Measurements from ENCODE around the gene UST.
A peak's percentile ranks its signal among the peaks of the same experiment; 100 is the strongest.
"Not testable (repeated sequence)": the region's sequence is repeated elsewhere in the genome, so short reads cannot be mapped to it uniquely, and the experiment has no call there.

UST gene

DNA sequence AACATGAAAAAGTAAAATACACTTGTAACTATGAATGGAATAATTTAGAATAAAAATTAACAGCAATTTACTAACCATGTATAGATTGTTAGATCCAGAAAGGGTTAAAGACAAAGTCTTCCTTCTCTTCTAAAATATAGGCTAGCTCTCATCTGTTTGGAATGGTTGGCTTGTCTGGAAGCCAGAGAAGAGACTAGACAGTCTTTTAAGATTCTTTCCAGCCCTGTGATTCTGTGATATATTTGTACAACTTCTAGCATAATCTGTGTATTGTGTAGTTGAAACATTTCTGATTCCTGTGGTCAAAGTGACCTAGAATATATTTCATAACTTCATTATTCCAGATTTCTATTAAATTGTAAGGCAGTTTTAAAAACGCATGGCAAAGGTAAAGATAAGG is 196.6 kb downstream of the UST start:
- DNase-seq (ENCODE audit: low read depth in 1 of 2, low spot score in 1 of 2) = no peak

DNA sequence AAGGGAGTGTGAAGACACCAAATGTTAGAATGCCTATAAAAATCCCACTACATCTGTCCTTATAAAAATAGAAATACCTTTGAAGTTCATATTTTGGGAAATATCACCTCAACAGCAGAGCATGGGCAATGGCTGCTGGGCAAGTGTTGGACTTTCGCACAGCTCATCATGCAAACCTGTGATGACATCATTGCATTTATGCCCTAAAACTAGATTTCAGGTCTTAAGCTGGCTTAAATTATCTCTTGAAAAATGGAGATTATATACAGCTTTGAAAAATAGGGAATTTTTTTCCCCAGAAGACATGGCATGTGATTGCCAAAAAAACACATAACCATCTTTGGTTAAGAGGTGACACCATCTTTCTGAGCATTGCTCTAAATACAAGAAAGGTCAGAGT is 197.8 kb downstream of the UST start:
- DNase-seq (ENCODE audit: low read depth in 1 of 2, low spot score in 1 of 2) = no peak

DNA sequence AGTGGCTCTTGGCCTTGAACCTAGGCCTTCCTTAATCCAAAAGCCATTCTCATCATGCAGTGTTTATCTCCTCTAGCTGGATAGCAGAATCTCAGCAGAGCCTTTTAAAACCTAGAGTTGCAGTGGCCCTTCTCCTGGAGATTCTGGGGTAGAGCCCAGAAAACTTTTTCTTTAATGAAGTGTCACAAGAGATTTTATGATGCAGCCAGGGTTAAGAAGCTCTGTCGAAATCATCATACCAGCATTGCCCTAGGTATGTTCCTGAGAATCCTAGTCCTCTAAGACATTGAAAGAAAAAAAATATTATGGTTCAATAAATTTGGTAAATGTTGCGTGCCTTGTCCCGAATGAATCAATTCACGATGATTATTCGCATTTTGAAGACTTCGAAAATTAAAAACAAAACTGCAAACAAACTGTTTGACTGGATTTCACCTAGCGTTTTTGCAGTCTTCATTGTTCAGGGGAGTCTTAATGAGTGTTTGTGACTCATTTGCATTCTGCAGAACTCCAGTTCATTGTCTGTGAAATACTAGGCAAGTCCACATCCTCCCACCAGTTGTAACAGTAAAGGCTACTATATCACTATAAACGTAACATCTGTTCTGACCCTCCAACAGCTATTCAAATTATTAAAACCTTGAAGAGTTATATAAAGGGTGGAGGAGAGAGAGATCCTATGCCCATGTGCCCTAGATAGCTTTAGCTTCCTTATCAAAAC is 198.6 kb downstream of the UST start:
- no peak for DNase-seq (ENCODE audit: low read depth in 1 of 2, low spot score in 1 of 2)

DNA sequence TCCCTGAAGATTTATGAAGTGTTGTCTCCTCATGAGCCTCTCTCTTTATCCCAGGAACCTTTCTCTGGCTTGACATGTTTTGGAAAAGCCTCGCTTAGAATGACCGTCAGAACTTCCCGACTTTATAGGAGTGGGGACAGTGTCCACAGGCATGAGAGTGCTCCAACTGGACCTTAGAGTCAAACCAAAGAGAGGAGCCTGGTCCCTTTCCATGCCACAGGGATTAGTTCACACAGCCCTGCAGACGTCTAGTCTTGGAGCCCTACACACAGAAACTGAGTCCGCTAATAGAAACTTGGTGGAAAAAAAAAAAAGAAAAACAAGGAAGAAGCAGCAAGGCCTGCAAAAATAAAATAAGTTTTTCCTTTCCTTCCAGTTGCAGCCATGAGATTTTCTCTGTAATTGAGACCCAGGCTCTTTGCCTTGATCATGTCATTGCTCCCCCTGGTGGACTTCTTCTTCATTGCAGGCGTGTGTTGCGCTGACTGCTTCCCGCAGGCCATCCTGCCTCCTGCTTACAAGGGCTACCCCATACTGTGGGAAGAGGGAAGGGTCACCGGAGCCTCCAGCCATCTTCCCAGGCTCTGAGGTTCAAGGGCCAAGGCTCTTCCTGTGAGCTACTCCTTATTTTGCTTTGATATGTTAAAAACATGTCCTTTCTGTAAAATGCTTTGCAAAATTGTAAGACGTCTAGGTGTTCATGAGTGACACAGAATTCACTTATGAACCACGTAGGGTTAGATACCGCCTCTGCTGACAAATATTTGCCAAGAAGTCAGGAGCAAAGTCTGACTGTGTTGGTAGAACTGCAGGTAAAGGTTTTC is 201.0 kb downstream of the UST start:
- peak; percentile 61 to 73 for DNase-seq (ENCODE audit: low read depth in 1 of 2, low spot score in 1 of 2)

DNA sequence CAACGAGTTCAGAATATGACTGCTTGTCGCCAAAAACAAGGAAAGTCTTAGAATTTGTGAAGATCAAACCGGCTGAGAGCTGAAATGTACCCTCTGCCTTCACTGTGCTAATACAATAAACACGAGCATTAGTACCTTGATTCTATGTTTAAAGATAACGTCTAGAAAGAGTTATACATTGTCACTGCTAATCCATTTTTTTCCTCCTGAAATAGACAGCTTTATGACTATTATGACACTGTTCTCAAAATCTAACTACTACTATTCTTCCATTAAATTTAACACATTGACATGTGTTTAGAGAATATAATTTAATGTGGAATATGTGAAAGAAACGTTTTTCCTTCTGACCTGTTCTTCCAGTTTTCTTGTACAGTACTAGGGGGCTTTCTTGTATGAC is 204.8 kb downstream of the UST start:
- DNase-seq (ENCODE audit: low read depth in 1 of 2, low spot score in 1 of 2) = no peak

DNA sequence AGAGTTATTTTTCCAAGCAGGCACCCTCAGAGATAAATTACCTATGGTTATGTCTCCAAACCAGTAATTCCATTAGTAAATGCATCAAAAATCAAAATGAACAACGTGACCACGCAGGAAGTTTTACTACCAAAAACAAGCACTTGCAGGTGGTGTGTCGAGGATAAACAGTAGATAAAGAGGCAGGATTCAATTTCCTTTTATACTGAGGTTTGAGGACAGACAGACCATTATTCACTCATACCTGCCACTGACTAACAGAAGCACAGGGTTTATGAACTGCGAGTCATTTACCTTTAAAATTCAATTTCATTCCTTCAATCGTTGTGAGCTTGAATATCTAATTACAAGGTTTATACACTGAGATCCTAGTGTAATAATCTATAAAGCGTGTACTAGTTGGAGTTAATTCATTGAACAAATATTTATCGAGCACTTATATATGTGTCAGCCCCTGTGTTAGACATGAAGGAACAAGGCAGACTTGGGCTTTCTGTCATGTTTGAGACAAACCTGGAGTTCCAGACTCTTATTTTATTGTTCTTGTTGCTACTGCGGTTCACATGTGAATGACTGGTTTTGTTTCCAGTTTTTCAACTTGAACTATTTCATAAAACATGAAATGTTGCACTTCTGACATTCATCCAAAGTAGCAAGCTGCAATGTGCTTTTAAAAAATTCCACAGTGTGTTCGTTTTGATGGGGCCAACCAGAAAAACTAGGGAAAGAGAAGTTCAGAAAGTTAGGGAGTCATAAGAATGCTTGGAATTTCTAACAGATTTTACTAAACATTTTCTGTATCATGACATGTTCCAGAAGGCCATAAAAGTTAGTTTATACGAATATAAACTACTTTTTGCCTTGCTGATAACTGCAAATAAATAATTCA is 205.6 kb downstream of the UST start:
- DNase-seq (ENCODE audit: low read depth in 1 of 2, low spot score in 1 of 2) = no peak

DNA sequence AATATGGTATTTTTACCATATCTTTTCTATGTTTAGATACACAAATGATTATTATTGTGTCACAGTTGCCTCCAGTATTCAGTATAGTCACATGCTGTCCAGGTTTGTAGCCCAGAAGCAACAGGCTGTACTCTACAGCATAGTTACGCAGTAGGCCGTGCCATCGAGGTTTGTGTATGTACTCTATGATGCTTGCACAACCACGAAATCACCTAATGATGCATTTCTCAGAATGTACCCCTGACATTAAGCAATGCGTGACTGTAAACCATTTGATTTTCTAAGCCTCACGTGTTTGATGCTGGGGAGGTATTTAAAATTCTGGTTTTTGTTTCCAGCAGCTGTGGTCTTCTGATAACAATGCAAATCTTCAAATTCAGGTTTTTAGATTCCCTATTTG is 207.6 kb downstream of the UST start:
- no peak for DNase-seq (ENCODE audit: low read depth in 1 of 2, low spot score in 1 of 2)

DNA sequence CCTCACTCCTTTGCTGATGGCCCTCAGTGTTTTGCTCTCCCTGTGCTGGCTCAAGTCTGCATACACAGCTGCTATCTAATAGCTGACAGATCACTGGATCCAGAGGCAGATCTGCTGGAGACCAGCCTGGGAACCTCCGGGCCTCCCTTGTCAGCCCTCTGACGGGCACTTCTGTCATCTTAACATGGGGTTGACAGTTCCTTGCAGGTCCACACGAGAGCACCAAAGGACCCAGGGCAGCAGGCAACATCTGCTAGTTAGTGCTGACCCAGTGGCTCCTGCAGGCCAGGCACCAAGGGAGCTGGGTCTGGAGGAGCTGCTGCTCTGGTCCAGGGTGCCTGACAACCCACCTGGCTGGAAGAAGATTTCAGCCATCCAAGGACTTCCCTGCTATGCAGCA is 208.1 kb downstream of the UST start:
- DNase-seq (ENCODE audit: low read depth in 1 of 2, low spot score in 1 of 2) = no peak

DNA sequence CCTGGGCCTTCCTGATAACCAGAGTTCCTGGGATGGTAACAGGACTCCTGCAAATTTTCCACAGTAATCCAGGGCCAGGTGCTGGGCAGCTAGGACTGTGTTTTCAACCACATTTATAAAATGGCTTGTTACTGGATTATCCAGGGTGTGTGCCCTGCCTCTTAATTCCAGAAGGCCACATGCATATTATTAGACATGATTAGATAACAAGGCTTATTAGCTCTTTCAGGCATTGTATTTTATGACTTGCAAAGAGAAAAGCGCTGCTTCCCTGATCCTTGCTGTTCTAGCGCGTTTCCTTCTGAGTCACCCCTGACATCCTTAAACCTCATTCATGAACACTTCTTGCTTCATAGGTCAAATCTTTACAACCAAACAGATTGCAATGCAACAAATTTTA is 208.6 kb downstream of the UST start:
- no peak for DNase-seq (ENCODE audit: low read depth in 1 of 2, low spot score in 1 of 2)

DNA sequence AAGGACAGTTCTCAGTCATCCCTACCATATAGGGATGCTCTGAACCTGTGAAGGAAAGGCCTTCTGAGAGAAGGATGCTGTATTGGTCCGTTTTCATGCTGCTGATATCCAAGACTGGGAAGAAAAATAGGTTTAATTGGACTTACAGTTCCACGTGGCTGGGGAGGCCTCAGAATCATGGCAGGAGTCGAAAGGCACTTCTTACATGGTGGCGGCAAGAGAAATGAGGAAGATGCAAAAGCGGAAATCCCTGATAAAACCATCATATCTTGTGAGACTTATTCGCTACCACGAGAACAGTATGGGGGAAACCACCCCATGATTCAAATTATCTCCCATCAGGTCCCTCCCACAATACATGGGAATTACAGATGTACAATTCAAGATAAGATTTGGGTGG is 209.3 kb downstream of the UST start:
- DNase-seq (ENCODE audit: low read depth in 1 of 2, low spot score in 1 of 2) = not testable (repeated sequence)

DNA sequence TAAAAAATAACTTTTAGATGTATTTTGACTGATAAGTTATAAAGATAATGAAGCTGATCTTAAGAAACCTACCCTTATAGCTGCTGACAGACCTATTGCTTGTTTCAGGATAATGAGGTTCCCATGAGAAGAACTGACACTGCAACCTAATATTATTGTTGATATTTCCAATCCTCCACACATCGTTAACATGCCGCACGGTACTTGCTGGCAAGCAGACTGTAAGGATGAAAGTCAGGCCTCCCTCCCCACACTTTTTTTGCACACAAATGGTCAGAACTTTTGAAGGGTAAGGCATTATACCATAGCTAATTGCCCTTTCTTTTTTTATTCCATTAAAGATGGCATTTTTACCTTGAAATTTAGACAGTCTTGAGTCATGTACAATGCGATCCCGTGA is 210.9 kb downstream of the UST start:
- no peak for DNase-seq (ENCODE audit: low read depth in 1 of 2, low spot score in 1 of 2)

DNA sequence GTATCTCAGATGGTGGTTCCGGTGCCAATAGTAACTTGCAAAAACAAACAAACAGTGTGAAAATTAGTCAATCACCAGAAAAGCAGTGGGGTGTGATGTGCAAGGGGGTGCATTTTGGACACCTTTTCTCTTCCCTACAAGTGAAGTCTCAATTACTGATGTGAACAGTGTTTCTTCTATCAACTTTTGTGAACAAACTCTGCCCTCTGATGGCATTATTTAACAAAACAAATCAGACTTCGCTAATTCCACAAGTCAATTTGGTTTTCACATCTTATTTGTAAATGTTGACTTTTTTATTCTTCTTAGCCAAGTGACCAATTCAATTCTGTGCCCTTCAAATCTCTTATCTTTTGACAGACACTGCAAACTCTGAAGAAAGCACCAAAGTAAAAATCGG is 212.2 kb downstream of the UST start:
- no peak for DNase-seq (ENCODE audit: low read depth in 1 of 2, low spot score in 1 of 2)

DNA sequence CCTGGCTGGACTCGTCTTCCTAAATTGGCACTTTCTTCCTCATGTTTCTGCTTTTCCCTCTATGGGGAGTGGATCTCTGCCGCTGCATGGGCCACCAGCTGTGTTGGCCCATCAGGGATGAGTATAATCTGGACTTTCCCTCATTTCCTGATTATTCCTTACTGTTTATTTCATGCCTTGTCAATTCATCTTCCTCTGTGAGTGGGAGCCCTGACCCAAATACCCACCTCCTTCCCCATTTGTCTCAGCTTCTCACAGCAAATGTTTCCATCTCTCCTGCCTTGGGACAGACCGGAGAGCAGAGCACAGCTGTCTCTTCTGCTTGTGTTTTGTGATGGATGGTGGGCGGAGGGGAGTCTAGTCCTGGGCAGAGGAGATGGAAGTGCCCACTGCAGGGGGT is 212.7 kb downstream of the UST start:
- no peak for DNase-seq (ENCODE audit: low read depth in 1 of 2, low spot score in 1 of 2)

DNA sequence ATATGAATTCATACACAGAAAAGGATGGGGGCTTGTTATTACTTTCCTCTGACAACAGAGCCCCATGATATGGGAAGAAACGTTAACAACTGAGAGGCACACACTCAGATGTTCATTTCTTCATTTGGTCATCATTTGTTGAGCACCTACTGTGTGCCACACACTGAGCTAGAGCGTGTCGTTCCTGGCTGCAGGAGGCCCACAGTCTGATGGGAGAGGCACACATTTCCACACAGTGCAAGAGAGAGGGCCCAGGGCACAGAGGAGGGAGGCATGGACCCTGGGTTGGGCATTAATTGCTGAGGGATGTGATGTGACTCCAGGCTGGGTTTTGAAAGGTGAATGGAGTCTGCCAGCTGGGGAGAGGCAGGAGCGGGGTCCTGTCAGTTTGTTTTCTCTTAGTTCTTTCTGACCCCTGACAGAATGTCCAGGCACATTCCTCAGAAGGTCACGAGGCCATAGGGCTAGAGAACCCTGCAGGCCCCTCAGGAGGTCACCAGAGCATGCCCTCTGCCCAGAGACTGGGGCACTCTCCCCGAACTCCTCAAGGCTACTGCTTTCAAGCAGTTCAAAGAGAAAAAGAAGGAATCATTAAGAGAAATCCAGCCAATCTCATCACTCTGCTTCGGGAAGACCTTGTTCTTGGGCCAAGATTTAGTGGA is 216.2 kb downstream of the UST start:
- no peak for DNase-seq (ENCODE audit: low read depth in 1 of 2, low spot score in 1 of 2)

DNA sequence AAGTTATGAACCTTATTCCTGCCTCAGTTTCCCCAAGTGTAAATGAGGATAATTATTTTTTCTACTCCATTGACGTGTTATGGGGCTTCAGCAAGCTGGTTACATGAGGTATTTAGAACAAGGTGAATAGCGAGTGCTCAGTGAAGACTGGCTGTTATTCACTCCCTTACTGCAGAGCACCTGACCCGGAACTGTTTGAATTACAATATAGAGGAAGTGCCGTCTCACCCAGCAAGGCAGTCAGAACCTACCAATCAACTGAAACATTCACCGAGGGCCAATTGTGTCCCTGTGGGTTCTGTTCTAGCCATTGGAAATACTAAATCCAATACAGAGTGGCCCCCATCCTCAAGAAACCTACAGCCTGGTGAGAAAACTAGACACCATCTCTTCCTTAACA is 216.9 kb downstream of the UST start:
- no peak for DNase-seq (ENCODE audit: low read depth in 1 of 2, low spot score in 1 of 2)

DNA sequence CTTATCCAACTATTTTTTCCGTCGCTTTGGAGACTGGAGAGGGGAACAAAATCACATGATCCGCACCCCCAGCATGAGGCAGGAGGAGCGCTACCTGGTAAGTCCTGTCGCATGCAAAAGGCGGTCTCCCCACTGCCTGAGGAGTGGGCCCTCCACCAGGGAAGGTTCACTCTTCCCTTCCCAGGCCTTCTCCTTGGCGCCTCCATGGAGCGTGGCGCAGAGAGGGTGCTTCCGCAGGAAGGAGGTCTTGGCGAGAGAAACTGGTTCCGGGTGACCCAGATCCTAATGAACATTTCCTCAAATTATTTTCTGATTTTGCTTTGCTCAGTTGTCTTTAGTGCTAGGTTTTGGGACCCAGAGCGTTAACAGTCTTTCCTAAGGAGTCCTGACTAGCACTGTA is 217.6 kb downstream of the UST start:
- no peak for DNase-seq (ENCODE audit: low read depth in 1 of 2, low spot score in 1 of 2)

DNA sequence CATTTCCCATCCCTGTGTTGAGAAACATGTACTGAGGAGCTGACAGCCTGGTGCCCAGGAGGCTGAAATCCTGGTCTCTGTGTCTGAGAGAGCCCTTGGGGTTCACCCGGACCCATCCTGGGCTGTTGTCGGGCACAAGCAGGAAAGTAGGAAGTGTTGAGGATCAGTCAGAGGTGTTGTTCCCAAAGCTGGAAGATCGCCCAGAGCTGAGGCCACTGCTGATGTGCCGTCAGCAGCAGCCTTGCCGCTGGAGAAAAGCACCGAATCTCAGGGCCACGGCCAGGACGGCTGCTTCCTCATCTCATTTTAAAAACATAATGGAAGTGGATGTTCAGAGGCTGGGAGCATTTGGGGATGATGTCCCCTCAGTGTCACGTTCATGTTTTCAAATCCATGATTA is 218.5 kb downstream of the UST start:
- no peak for DNase-seq (ENCODE audit: low read depth in 1 of 2, low spot score in 1 of 2)

DNA sequence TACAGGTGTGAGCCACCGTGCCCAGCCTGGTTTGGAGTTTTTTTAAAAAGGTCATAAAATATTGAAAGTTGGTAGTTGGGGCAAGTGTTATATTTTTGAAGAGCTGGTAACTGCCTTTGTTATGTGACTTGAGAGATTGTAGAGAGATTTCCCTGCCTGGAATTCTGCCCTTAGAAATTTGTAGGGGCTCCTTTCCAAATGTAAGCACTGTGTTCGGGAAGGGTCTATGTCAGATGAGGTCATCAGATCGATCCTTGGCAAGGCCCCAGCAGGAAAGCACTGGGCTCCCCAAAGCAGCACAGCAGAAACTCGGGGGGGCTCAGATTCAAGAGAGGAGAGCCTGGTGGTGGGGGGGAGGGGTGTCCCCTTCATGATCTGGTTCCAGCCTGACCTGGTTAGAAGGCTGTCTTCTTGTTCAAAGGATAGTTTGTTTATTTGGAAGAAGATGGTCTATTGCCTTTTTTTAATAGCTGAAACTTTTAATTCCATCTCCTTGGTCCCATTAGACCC is 220.2 kb downstream of the UST start:
- no peak for DNase-seq (ENCODE audit: low read depth in 1 of 2, low spot score in 1 of 2)

DNA sequence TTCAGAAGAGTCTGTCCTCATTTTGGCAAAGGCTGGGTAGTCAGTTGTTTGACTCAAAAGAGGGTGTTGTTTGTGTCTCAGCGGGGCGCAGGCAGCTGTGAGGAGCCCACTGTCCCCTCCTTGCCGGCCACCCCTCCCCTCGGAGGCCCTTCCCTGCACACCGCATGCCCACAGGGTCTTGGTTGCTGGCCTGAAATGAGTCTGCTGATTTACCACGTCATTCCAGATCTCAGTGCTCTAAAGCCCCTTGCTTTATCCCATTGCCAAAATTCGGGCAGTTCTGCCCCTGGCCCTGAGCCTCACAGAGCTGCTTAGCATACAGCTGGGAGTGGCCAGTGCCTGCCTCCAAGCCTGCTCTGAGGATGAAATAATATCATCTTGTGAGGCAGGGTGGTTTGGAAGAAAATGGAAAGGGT is 220.7 kb downstream of the UST start:
- DNase-seq (ENCODE audit: low read depth in 1 of 2, low spot score in 1 of 2) = no peak

DNA sequence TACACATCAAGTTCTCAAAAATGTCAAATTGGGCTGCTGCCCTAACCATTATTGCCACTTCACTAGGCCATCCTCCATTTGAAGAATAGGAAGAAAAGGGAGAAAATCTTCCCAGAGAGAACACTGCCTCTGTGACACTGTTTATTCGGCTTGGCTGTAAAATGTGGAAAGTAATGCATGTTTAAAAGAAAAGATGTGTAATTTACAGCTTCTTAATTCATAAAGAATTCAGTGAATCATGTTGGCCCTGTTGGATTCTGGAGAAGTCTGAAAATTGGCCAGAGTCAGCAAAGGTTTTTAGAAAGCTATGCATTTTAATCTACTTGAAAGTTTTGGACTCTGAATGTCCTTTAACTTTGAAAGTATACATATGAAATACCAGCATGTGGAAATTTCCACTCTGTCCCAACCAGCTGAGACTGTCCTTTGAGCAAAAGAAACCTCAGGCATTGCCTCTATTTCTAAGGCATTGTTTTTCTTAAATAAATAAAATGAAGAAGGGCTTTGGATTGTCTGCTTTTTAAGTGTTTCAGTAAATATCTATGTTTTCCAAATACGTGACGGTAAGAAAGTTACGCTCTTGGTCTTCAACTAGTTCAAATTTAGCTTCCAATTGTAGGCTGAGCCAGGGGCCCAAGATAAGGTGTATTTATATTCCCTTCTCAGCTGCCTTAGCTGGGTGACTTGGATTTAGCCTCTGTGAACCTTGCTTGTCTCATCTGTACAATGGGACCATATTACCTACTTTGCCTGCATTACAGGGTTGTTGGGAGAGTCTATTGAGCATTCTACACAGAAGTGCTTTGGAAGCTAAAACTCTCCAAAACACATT is 222.2 kb downstream of the UST start:
- no peak for DNase-seq (ENCODE audit: low read depth in 1 of 2, low spot score in 1 of 2)

Data from activated T-helper 1 cell treated with anti-CD3 and anti-CD28 coated beads, Interleukin-2, amount 50 U/mL, for 16 hours (primary cell).